ENCODE measurements around the gene DNAJC17. TPM values are rescaled to one million over a fixed set of nuclear protein-coding genes. Genes with fewer than 3 reads are reported as not detected.

Gene DNAJC17
- total RNA-seq, 1 donor from 2014 or later: 49.3 TPM

DNA sequence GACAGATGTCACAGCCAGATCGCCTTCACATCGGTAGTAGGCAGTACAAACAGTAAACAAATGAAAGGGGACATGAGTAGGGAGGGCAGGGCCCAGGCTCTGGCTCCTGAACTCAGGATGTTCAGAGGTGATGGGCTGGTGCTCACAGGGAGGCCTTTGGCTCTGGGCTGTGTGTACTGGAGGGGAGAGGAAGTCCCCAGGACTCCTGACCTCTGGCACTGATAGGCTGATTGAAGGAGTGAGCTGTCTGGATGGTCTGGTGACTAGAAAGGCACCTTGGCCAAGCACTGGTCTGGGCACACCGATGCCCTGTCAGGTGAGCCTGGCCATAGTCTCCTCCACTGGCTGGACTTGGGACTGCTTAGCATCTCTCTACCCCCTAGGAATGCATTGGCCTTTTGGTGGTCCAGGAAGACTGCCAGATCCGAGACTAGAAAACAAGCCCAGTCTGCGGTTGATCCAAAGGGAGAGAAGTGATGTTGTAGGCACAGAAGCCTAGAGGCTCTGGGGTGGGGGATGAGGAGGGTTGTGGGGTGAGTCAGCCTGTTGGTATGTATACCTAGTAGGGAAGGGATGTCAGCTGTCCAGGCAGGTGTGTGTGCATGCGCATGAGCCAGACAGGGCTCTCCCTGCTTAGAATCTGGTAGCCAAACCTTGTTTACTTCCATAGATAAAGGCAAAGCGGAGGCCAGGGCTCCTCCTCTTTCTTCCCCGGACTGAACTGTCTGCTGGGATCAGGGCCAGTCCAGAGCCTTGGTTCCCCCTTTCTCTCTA lies 38.4 kb upstream of the DNAJC17 start:
- no peak overlapping the region for H2AFZ ChIP-seq (replicated peaks)
- H4K20me1 ChIP-seq (ENCODE audit: low read depth): no peaks in the 10 kb centered on the region
- H3K9ac ChIP-seq: no peak overlapping the region
- TF ChIP-seq EZH2phosphoT487 (IDR thresholded peaks at IDR 0.05): no peak
- TF ChIP-seq EZH2 (IDR thresholded peaks at IDR 0.05): no peak
- TF ChIP-seq, protein P1, sequence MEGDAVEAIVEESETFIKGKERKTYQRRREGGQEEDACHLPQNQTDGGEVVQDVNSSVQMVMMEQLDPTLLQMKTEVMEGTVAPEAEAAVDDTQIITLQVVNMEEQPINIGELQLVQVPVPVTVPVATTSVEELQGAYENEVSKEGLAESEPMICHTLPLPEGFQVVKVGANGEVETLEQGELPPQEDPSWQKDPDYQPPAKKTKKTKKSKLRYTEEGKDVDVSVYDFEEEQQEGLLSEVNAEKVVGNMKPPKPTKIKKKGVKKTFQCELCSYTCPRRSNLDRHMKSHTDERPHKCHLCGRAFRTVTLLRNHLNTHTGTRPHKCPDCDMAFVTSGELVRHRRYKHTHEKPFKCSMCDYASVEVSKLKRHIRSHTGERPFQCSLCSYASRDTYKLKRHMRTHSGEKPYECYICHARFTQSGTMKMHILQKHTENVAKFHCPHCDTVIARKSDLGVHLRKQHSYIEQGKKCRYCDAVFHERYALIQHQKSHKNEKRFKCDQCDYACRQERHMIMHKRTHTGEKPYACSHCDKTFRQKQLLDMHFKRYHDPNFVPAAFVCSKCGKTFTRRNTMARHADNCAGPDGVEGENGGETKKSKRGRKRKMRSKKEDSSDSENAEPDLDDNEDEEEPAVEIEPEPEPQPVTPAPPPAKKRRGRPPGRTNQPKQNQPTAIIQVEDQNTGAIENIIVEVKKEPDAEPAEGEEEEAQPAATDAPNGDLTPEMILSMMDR (IDR thresholded peaks at IDR 0.05): no peak
- no peak overlapping the region for H3K4me3 ChIP-seq
- H3K4me1 Mint-ChIP-seq: peaks cover 25% of the 10 kb centered on the region
- peaks cover 35% of the 10 kb centered on the region for H3K27me3 Mint-ChIP-seq (ENCODE audit: insufficient read depth, low read depth)
- H3K27ac ChIP-seq: no peak overlapping the region
- H3F3A ChIP-seq (ENCODE audit: low read depth): peaks cover 20% of the 10 kb centered on the region
- H3K4me1 ChIP-seq: peaks cover 12% of the 10 kb centered on the region
- no peaks in the 10 kb centered on the region for H3K36me3 Mint-ChIP-seq
- no peaks in the 10 kb centered on the region for H3K9me3 Mint-ChIP-seq
- H3K36me3 ChIP-seq: no peaks in the 10 kb centered on the region
- no peak for DNase-seq (ENCODE audit: low spot score)
- H3K4me3 Mint-ChIP-seq: peak overlapping the region; percentile 4
- H3K4me2 ChIP-seq: no peak overlapping the region
- no peaks in the 10 kb centered on the region for H3K79me2 ChIP-seq (ENCODE audit: low read depth)
- H3K27ac Mint-ChIP-seq: no peak overlapping the region
- no peaks in the 10 kb centered on the region for H3K9me3 ChIP-seq (ENCODE audit: low read depth)
- peaks cover 40% of the 10 kb centered on the region for H3K27me3 ChIP-seq

DNA sequence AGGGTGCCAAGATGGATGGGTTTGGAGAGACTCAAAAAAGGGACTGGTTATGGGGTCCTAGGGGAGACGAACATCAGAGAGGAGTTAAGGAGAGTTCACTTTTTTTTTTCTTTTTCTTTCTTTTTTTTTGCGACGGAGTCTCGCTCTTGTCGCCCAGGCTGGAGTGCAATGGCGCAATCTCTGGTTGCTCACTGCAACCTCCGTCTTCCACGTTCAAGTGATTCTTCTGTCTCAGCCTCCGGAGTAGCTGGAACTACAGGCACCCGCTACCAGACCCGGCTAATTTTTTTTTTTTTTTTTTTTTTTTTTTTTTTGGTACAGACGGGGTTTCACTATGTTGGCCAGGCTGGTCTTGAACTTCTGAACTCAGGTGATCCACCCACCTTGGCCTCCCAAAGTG lies 37.8 kb upstream of the DNAJC17 start:
- Mint-ChIP-seq H3K4me3 (peak overlapping the region; percentile 81), H3K36me3 (no peaks in the 10 kb centered on the region), H3K27me3 (ENCODE audit: insufficient read depth, low read depth) (peaks cover 36% of the 10 kb centered on the region), H3K4me1 (peaks cover 22% of the 10 kb centered on the region), H3K9me3 (no peaks in the 10 kb centered on the region), H3K27ac (peak overlapping the region; percentile 62)
- Histone ChIP-seq H3K4me2 (peak overlapping the region; percentile 85), H3K4me3 (peak overlapping the region; percentile 76), H3K9me3 (ENCODE audit: low read depth) (no peaks in the 10 kb centered on the region), H4K20me1 (ENCODE audit: low read depth) (no peaks in the 10 kb centered on the region), H3K4me1 (peaks cover 12% of the 10 kb centered on the region), H3K9ac (no peak overlapping the region), H3F3A (ENCODE audit: low read depth) (peaks cover 20% of the 10 kb centered on the region), H3K27ac (no peak overlapping the region), H3K27me3 (peaks cover 40% of the 10 kb centered on the region), H2AFZ (replicated peaks) (peak overlapping the region; percentile 77), H3K79me2 (ENCODE audit: low read depth) (no peaks in the 10 kb centered on the region), H3K36me3 (no peaks in the 10 kb centered on the region)
- DNase-seq (ENCODE audit: low spot score): no peak
- TF ChIP-seq EZH2phosphoT487 (IDR thresholded peaks at IDR 0.05): no peak
- TF ChIP-seq, protein P1 (IDR thresholded peaks at IDR 0.05): no peak
- TF ChIP-seq EZH2 (IDR thresholded peaks at IDR 0.05): no peak

DNA sequence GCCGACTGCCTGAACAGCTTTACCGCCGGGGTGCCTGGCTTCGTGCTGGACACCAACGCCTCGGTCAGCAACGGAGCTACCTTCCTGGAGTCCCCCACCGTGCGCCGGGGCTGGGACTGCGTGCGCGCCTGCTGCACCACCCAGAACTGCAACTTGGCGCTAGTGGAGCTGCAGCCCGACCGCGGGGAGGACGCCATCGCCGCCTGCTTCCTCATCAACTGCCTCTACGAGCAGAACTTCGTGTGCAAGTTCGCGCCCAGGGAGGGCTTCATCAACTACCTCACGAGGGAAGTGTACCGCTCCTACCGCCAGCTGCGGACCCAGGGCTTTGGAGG lies 37.4 kb upstream of the DNAJC17 start:
- H3K9ac ChIP-seq: no peak overlapping the region

More for the DNA sequence above, 37.4 kb upstream of the DNAJC17 start:
- Histone ChIP-seq H4K20me1 (ENCODE audit: low read depth) (no peaks in the 10 kb centered on the region), H3K27me3 (peaks cover 40% of the 10 kb centered on the region), H3K79me2 (ENCODE audit: low read depth) (no peaks in the 10 kb centered on the region), H3K4me3 (peak overlapping the region; percentile 76), H3K27ac (no peak overlapping the region), H2AFZ (replicated peaks) (peak overlapping the region; percentile 77), H3K36me3 (no peaks in the 10 kb centered on the region), H3K4me1 (peaks cover 12% of the 10 kb centered on the region), H3K9me3 (ENCODE audit: low read depth) (no peaks in the 10 kb centered on the region), H3F3A (ENCODE audit: low read depth) (peaks cover 20% of the 10 kb centered on the region), H3K4me2 (peak overlapping the region; percentile 85)
- Mint-ChIP-seq H3K4me1 (peaks cover 22% of the 10 kb centered on the region), H3K27ac (peak overlapping the region; percentile 62), H3K4me3 (peak overlapping the region; percentile 81), H3K9me3 (no peaks in the 10 kb centered on the region), H3K27me3 (ENCODE audit: insufficient read depth, low read depth) (peaks cover 38% of the 10 kb centered on the region), H3K36me3 (no peaks in the 10 kb centered on the region)
- DNase-seq (ENCODE audit: low spot score): peak; percentile 59
- TF ChIP-seq EZH2 (IDR thresholded peaks at IDR 0.05): peak; percentile 90
- TF ChIP-seq, protein P1 (IDR thresholded peaks at IDR 0.05): no peak
- TF ChIP-seq EZH2phosphoT487 (IDR thresholded peaks at IDR 0.05): peak; percentile 75

All from neural progenitor cell (in vitro differentiated cells).